ENCODE measurements around the gene RAB6B.

Gene RAB6B

DNA sequence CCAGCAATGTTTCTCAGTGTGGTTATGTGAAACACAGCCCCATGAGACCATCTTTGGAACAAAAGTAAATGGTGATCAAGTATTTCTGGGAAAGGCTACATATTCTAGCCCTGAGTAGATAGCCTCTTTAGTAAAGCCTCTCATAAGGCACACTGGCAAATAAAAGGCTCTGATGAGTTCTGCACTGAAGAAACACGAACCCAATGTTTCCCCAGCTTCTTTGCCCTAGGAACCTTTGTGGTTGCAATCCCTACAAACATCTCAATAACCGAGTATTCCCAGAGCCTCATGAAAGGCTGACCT, 41.8 kb downstream of the RAB6B start:
- no peaks in the 10 kb centered on the region for H3K27me3 ChIP-seq (ENCODE audit: insufficient read depth, poor library complexity, severe bottlenecking)
- DNase-seq (ENCODE audit: low read depth in 1 of 2, low spot score in 1 of 2), result no peak
- H3K27ac ChIP-seq (replicated peaks), result no peak overlapping the region
- TF ChIP-seq, protein P1, sequence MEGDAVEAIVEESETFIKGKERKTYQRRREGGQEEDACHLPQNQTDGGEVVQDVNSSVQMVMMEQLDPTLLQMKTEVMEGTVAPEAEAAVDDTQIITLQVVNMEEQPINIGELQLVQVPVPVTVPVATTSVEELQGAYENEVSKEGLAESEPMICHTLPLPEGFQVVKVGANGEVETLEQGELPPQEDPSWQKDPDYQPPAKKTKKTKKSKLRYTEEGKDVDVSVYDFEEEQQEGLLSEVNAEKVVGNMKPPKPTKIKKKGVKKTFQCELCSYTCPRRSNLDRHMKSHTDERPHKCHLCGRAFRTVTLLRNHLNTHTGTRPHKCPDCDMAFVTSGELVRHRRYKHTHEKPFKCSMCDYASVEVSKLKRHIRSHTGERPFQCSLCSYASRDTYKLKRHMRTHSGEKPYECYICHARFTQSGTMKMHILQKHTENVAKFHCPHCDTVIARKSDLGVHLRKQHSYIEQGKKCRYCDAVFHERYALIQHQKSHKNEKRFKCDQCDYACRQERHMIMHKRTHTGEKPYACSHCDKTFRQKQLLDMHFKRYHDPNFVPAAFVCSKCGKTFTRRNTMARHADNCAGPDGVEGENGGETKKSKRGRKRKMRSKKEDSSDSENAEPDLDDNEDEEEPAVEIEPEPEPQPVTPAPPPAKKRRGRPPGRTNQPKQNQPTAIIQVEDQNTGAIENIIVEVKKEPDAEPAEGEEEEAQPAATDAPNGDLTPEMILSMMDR (IDR thresholded peaks at IDR 0.05; ENCODE audit: insufficient read depth, low read length), result no peak
- no peak for TF ChIP-seq GABPA (IDR thresholded peaks at IDR 0.05; ENCODE audit: low read depth)
- TF ChIP-seq, protein P2, sequence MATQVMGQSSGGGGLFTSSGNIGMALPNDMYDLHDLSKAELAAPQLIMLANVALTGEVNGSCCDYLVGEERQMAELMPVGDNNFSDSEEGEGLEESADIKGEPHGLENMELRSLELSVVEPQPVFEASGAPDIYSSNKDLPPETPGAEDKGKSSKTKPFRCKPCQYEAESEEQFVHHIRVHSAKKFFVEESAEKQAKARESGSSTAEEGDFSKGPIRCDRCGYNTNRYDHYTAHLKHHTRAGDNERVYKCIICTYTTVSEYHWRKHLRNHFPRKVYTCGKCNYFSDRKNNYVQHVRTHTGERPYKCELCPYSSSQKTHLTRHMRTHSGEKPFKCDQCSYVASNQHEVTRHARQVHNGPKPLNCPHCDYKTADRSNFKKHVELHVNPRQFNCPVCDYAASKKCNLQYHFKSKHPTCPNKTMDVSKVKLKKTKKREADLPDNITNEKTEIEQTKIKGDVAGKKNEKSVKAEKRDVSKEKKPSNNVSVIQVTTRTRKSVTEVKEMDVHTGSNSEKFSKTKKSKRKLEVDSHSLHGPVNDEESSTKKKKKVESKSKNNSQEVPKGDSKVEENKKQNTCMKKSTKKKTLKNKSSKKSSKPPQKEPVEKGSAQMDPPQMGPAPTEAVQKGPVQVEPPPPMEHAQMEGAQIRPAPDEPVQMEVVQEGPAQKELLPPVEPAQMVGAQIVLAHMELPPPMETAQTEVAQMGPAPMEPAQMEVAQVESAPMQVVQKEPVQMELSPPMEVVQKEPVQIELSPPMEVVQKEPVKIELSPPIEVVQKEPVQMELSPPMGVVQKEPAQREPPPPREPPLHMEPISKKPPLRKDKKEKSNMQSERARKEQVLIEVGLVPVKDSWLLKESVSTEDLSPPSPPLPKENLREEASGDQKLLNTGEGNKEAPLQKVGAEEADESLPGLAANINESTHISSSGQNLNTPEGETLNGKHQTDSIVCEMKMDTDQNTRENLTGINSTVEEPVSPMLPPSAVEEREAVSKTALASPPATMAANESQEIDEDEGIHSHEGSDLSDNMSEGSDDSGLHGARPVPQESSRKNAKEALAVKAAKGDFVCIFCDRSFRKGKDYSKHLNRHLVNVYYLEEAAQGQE (IDR thresholded peaks at IDR 0.05; ENCODE audit: insufficient replicate concordance, low read depth), result no peak
- TF ChIP-seq POLR2AphosphoS5 (IDR thresholded peaks at IDR 0.05; ENCODE audit: low read depth), result no peak
- no peak for TF ChIP-seq SPI1 (IDR thresholded peaks at IDR 0.05; ENCODE audit: borderline replicate concordance, low read depth)
- no peak overlapping the region for H3K4me3 ChIP-seq (replicated peaks; ENCODE audit: insufficient read depth, low read length)

DNA sequence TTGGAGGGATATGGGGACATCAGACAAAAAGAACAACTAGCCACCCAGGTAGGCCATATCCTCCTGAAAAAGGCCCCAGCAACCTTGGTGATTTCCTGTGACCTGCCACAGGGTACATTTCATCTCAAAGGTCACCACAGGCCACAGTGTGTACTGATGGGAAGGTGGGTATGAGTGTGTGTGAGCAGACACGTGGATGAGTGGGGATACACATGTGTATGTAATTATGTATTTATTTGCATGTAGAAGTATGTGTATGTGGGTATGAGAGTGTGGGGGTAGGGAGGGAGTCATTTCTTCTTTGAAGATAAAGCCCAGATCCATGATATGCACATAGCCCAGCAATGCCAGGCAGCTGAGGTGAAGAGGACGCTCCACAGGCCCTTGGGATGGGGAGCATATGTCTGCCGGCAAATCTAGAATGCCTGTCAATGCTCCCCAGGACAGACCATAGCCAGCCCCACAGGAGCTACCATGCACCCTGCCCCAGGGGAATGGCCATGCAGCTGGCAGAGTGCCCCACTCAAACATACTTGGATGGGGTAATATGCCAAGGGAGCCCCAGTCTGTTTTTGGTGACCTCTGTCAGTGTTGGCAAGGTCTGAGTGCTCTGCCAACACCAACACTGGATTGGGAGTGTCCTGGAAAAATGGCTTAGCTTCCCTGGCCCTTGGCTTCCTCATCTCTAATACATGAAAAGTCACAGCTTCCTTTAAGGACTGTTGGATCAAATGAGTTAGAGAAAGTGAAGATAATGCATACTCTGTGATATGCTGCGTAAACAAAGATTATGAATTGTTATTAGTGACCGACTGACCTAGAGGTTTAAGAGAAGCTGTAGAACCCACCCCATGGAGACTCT, 42.4 kb downstream of the RAB6B start:
- no peak overlapping the region for H3K27ac ChIP-seq (replicated peaks)
- TF ChIP-seq SPI1 (IDR thresholded peaks at IDR 0.05; ENCODE audit: borderline replicate concordance, low read depth) (no peak), POLR2AphosphoS5 (IDR thresholded peaks at IDR 0.05; ENCODE audit: low read depth) (no peak)
- no peaks in the 10 kb centered on the region for H3K27me3 ChIP-seq (ENCODE audit: insufficient read depth, poor library complexity, severe bottlenecking)
- no peak overlapping the region for H3K4me3 ChIP-seq (replicated peaks; ENCODE audit: insufficient read depth, low read length)
- DNase-seq (ENCODE audit: low read depth in 1 of 2, low spot score in 1 of 2), result no peak

DNA sequence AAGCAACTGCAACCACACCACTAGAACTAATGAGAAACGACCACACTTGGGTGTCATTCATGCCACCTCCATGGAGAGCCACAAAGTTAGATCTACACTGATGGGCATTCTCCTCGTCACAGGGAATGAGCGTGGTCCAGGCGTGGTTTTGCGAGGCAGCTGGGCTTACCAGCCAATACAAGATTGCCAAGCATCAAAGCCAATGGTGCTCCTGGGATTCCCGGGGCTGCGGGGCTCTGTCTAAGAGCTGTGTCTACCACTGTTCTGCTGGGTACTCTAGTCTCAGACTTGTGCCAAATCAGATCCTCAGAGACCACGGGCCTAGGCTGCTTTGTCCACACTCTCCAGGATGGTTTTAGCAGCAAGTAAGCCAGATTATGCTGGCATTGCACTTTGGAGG, 43.8 kb downstream of the RAB6B start:
- no peak overlapping the region for H3K27ac ChIP-seq (replicated peaks)
- no peak for DNase-seq (ENCODE audit: low read depth in 1 of 2, low spot score in 1 of 2)
- TF ChIP-seq POLR2AphosphoS5 (IDR thresholded peaks at IDR 0.05; ENCODE audit: low read depth), result no peak
- TF ChIP-seq, protein P1 (IDR thresholded peaks at IDR 0.05; ENCODE audit: insufficient read depth, low read length), result no peak
- no peak for TF ChIP-seq SPI1 (IDR thresholded peaks at IDR 0.05; ENCODE audit: borderline replicate concordance, low read depth)
- TF ChIP-seq, protein P2 (IDR thresholded peaks at IDR 0.05; ENCODE audit: insufficient replicate concordance, low read depth), result no peak
- TF ChIP-seq GABPA (IDR thresholded peaks at IDR 0.05; ENCODE audit: low read depth), result no peak
- no peak overlapping the region for H3K4me3 ChIP-seq (replicated peaks; ENCODE audit: insufficient read depth, low read length)
- H3K27me3 ChIP-seq (ENCODE audit: insufficient read depth, poor library complexity, severe bottlenecking), result no peaks in the 10 kb centered on the region

DNA sequence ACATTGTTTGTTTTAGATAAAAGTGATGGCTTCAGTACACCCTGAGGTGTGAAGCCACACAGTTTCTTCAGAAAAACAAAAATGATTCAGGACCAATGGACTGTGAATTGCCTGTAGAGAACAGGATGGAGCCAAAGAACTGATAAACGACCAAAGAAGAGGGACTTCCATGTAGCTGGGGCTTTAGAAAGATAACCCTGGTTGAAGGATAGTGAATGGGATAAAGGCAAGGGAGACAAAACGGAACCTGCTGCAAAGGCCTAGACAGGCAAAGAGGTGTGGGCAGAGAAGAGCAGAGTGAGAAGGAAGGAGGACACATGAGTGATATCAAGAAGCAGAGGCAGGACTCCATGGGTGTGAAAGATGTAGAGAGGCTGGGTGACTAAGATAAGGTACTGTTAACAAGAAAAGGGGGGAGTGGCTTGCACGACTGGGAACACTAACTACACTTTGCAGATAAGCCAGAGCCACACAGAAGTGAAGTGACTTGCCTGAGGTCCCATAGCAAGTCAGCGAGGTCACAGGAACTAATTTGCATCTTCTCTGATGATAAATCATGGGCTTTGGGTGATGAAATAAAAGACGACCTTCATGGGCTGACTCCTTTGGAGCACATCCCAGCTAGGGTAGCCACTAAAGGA, 44.3 kb downstream of the RAB6B start:
- no peak overlapping the region for H3K4me3 ChIP-seq (replicated peaks; ENCODE audit: insufficient read depth, low read length)
- TF ChIP-seq, protein P2 (IDR thresholded peaks at IDR 0.05; ENCODE audit: insufficient replicate concordance, low read depth), result no peak
- TF ChIP-seq, protein P1 (IDR thresholded peaks at IDR 0.05; ENCODE audit: insufficient read depth, low read length), result no peak
- TF ChIP-seq GABPA (IDR thresholded peaks at IDR 0.05; ENCODE audit: low read depth), result no peak
- TF ChIP-seq POLR2AphosphoS5 (IDR thresholded peaks at IDR 0.05; ENCODE audit: low read depth), result no peak
- no peak for TF ChIP-seq SPI1 (IDR thresholded peaks at IDR 0.05; ENCODE audit: borderline replicate concordance, low read depth)
- H3K27me3 ChIP-seq (ENCODE audit: insufficient read depth, poor library complexity, severe bottlenecking), result no peaks in the 10 kb centered on the region
- DNase-seq (ENCODE audit: low read depth in 1 of 2, low spot score in 1 of 2), result no peak
- H3K27ac ChIP-seq (replicated peaks), result no peak overlapping the region

All from HL-60 (cell line).